HG02981 (cell line): Measurements from ENCODE around the gene UBA52.
"Not testable (repeated sequence)": the region's sequence is repeated elsewhere in the genome, so short reads cannot be mapped to it uniquely, and the experiment has no call there.

Source experiments
- ATAC-seq: cut with Tn5 transposase; IDR thresholded peaks from one replicate; pipeline ENCODE4 v1.9.1; 2021; ENCODE audit warnings: mild to moderate bottlenecking, moderate library complexity; ENCODE audit not compliant: unreplicated experiment

Gene UBA52

GRCh38 chr19:18591735-18592385 lies 20.2 kb downstream of the UBA52 start:
- no peak for ATAC-seq

- not testable (repeated sequence) for ATAC-seq
Observed at GRCh38 chr19:18592732-18593131, 21.1 kb downstream of the UBA52 start.

GRCh38 chr19:18593367-18594095 lies 21.9 kb downstream of the UBA52 start:
- no peak for ATAC-seq

GRCh38 chr19:18594096-18594823 lies 22.6 kb downstream of the UBA52 start:
- no peak for ATAC-seq

GRCh38 chr19:18594824-18595373 lies 23.2 kb downstream of the UBA52 start:
- ATAC-seq = no peak

- no peak for ATAC-seq
Observed at GRCh38 chr19:18595475-18595874, 23.8 kb downstream of the UBA52 start.

- ATAC-seq = no peak
Observed at GRCh38 chr19:18596752-18597157, 25.1 kb downstream of the UBA52 start.

GRCh38 chr19:18597809-18598660 lies 26.4 kb downstream of the UBA52 start:
- no peak for ATAC-seq

GRCh38 chr19:18599485-18599884 lies 27.8 kb downstream of the UBA52 start:
- no peak for ATAC-seq

GRCh38 chr19:18600692-18601397 lies 29.2 kb downstream of the UBA52 start:
- ATAC-seq = not testable (repeated sequence)

- no peak for ATAC-seq
Observed at GRCh38 chr19:18601875-18602274, 30.2 kb downstream of the UBA52 start.

GRCh38 chr19:18603255-18603957 lies 31.7 kb downstream of the UBA52 start:
- ATAC-seq = no peak

- no peak for ATAC-seq
Observed at GRCh38 chr19:18603958-18604819, 32.5 kb downstream of the UBA52 start.

GRCh38 chr19:18604820-18605159 lies 33.1 kb downstream of the UBA52 start:
- no peak for ATAC-seq

- ATAC-seq = no peak
Observed at GRCh38 chr19:18605196-18605545, 33.5 kb downstream of the UBA52 start.

GRCh38 chr19:18605546-18606280 lies 34.1 kb downstream of the UBA52 start:
- ATAC-seq = no peak

- ATAC-seq = no peak
Observed at GRCh38 chr19:18606281-18607225, 34.9 kb downstream of the UBA52 start, which contains the start of gene CRLF1. Gene CRLF1, minus strand, starts transcription at chr19:18606799. Its CDS starts 143 bp downstream, at chr19:18606656.
